Esophagus mucosa (tissue), 1 donor: ENCODE results near the gene PTPRN2. TPM values are rescaled to one million over a fixed set of nuclear protein-coding genes. Genes with fewer than 3 reads are reported as not detected.
A peak's percentile ranks its signal among the peaks of the same experiment; 100 is the strongest.
"Not testable (repeated sequence)": the region's sequence is repeated elsewhere in the genome, so short reads cannot be mapped to it uniquely, and the experiment has no call there.

Experiments used
- ATAC-seq: fragments of 200-7000 bp; cut with Tn5 transposase; one replicate; pipeline ENCODE4 v1.9.1; 2020
- total RNA-seq: library from RNA; stranded (reverse); gene quantifications from one replicate; pipeline ENCODE4 v1.2.4, GENCODE V29; 2023
- donor health status: DM: yes; HTN: yes; CAD: no.

The PTPRN2 gene
- total RNA-seq, 1 donor from 2014 or later = 0.44 TPM

- ATAC-seq = no peak
Observed at GRCh38 chr7:157498657-157499056, 1089.0 kb downstream of the PTPRN2 start.

- no peak for ATAC-seq
Observed at GRCh38 chr7:157497744-157498651, 1089.6 kb downstream of the PTPRN2 start.

- no peak for ATAC-seq
Observed at GRCh38 chr7:157497367-157497743, 1090.3 kb downstream of the PTPRN2 start.

GRCh38 chr7:157496416-157497275 lies 1091.0 kb downstream of the PTPRN2 start:
- ATAC-seq = no peak

GRCh38 chr7:157495594-157495993 lies 1092.0 kb downstream of the PTPRN2 start:
- ATAC-seq = no peak

GRCh38 chr7:157495177-157495553 lies 1092.5 kb downstream of the PTPRN2 start:
- ATAC-seq = no peak

- no peak for ATAC-seq
Observed at GRCh38 chr7:157494506-157495176, 1093.0 kb downstream of the PTPRN2 start.

- no peak for ATAC-seq
Observed at GRCh38 chr7:157493776-157494175, 1093.8 kb downstream of the PTPRN2 start.

- ATAC-seq = peak; percentile 78
Observed at GRCh38 chr7:157493017-157493416, 1094.6 kb downstream of the PTPRN2 start.

- ATAC-seq = peak; percentile 97
Observed at GRCh38 chr7:157490465-157490912, 1097.1 kb downstream of the PTPRN2 start.

GRCh38 chr7:157489870-157490269 lies 1097.8 kb downstream of the PTPRN2 start:
- ATAC-seq = not testable (repeated sequence)

Other genes with a start within 250 kb of the PTPRN2 start
- gene NCAPG2, start 117.0 kb upstream of the PTPRN2 start, total RNA-seq = 24.1 TPM
- 41.4 TPM for gene ESYT2, start 241.7 kb upstream of the PTPRN2 start, total RNA-seq